CD4-positive, alpha-beta T cell treated with Interferon gamma for 1 hour (primary cell): ENCODE results near the gene KRTAP1-1.
"Not testable (repeated sequence)": the region's sequence is repeated elsewhere in the genome, so short reads cannot be mapped to it uniquely, and the experiment has no call there.

Experiments used
- DNase-seq: peaks from one replicate; pipeline ENCODE4 v3.0.0-alpha.2; 2020

Gene KRTAP1-1

DNA sequence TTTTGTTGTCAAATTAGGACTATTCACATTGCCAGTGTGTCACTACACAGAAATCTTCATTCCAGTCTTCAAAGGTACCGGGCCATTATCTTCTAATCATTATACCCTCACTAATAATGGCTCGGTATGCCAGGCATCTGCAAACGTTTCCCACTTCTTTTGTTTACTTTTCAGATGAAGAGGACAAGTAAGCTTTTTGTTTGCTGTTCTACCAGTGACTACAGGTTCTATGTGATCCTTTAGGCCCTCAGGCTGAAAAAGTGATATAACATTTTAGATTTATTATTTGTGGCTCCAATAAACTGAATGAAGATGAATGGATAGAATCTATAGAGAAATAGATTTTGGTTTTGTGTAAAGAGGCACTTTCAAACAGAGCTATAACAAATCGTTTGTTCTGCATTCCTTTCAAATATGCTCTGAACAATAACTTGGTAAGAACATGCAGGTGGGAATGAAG lies 31.9 kb downstream of the KRTAP1-1 start:
- no peak for DNase-seq

DNA sequence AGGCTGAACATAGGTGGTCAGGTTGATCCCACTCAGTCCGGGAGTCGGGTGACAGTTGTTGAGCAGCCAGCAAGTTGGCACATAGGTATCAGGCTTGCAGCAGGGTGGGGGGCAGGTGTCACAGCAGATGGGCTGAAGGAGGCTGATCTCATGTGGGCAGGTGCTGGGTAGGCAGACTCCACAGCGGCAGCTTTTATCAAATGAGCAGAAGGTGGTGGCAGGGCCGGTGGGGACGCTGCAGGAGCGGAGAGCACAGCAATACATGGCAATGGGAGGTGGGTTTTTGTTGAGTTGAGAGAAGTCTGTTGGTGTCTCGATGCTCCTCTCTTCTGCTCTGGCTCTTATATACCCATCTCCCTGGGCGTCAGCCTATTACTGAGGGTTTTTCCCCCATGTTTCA lies 32.4 kb downstream of the KRTAP1-1 start, which contains the start of gene KRTAP3-1:
KRTAP3-1 (minus strand) TSS at position 318 of the 400 bp plus-strand sequence; CDS start at position 264, 54 bp downstream.
- DNase-seq, result no peak

DNA sequence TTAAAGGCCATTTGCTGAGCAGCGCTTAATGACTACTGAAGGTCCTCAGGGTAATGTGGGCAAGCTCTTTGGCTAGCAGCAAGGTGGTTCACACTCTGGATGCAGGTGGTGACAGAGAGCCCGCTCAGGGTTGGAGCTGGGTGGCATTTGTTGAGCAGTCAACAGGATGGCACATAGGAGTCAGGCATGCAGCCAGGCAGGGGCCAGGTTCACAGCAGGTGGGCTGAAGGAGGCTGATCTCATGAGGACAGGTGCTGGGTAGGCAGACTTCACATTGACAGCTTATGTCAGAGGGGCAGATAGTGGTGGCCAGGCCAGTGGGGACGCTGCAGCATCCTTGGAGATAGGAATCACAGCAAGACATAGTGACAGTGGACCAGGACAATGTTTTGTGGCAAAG lies 36.9 kb downstream of the KRTAP1-1 start:
- no peak for DNase-seq

DNA sequence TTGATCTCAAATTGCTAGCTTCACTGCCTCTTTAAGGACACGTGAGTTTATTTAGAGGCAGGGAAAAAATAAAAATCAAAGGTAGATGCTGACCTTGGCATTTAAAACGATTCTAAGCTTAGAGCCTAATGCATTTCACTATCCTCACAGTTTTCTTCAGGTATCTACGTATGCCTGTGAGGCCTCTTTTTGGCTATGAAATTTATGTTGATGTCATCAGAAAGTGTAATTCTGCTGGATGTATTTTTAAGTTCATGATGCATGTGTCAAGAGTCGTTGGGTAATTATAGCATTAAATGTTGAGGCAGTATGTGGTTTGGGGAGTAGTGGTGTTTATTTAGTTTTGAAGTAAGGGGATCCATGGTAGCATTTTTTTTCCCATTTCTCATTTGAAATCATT lies 37.3 kb downstream of the KRTAP1-1 start:
- DNase-seq, result no peak

DNA sequence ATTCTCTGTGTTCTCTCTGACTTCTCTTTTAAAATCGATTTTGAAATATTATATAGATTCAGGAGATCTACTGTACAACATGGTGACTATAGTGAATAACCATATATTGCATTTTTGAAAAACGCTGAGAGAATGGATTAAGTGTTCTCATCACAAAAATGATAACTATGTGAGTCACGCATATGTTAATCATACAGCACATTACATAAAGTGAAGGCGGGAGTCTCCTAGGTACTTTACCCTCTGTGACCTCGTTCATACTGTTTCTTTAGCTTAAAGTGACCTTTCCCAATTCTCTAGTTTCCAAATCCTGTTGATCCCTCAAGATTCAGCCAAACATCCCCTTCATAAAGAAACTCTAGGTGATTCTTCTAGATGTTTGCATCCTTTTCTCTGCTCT lies 38.4 kb downstream of the KRTAP1-1 start:
- no peak for DNase-seq

DNA sequence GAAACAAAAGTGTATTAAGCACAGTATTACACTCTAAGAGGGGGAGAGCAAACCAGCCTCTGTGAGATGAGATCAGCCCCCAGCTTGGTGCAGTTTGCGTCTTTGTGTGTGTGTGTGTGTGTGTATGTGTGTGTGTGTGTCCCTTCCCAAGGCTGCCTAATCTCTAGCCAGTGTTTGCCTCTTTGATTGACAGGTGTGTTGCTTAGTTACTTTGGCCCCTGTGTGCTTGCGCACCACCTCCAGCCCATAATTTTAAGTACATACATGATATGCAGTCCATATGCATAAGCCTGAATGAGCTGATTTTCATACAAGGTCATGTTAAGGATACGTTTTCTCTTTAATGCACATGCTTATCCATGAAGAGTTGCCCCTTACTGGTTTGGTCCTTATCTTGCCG lies 39.5 kb downstream of the KRTAP1-1 start:
- no peak for DNase-seq

DNA sequence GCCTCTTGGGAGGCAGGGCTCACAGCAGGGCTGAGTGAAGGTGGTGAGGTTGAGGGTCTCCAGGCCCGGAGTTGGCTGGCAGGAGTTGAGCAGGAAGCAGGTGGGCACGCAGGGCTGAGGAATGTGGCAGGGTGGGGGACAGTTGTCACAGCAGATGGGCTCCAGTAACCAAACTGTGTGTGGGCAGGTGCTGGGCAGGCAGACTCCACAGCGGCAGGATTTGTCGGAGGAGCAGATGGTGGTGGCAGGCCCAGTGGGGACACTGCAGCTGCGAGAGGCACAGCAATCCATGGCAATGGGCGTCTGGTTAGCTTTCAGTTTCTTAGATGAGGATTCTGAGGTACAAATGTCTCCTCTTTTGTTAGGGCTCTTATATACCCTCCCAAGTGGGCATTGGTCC lies 41.7 kb downstream of the KRTAP1-1 start, which contains the start of gene KRTAP3-2:
KRTAP3-2 (minus strand) TSS at position 344 of the 400 bp plus-strand sequence; CDS start at position 291, 53 bp downstream.
- DNase-seq, result not testable (repeated sequence)

DNA sequence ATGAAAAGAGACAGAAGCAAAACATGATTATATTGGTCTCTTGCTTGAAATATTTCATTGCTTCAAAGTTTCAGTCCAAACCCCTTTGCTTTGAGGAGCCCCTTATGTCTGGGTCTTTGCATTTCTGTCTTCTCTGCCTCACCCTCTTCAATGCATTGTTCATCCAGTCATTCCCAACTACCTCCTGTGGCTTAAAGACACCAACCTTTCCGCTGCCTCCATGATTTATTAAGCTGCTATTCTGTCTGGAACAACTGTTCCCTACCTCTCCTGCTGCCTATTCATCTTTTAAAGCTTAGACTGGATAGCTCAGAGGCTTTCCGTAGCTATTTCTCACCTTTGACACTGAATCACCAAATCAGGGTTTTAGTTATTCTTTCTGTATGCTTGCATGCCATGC lies 43.9 kb downstream of the KRTAP1-1 start:
- DNase-seq, result no peak

DNA sequence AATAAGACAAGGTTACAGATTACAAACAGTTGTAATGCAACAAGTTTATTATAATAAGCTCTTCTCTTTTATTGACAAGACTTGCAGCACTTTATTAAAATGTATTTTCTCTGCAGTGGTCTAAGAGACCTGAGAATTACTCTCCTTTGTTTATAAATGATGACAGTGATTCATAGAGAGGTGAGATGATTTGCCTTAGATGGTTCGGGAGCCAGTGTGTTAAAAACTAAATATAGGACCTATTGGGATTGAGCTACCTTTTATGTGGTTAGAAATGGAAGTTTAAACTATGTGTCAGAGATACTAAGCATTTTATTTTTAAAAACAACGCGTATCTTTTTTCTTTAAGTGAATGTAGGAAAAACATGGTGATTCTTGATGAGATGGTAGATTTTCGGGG lies 44.4 kb downstream of the KRTAP1-1 start:
- no peak for DNase-seq

DNA sequence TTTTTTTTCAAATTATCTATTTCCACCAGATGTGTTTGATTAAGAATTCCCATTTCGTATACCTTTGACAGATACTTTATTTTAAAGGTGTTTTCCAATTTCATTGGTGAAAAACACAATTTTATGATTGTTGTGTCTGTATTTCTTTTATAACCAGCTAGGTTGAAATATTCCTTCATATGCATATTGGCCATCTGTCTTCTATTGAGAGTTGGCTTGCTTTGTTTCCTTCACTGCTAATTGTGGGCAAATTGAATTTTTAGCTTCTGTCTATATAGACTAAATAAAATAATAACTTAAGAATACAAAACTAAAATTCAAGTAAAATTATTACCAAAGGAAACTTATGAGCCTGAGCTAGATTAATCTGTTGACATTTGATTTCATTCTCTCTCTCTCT lies 46.1 kb downstream of the KRTAP1-1 start:
- DNase-seq, result no peak

DNA sequence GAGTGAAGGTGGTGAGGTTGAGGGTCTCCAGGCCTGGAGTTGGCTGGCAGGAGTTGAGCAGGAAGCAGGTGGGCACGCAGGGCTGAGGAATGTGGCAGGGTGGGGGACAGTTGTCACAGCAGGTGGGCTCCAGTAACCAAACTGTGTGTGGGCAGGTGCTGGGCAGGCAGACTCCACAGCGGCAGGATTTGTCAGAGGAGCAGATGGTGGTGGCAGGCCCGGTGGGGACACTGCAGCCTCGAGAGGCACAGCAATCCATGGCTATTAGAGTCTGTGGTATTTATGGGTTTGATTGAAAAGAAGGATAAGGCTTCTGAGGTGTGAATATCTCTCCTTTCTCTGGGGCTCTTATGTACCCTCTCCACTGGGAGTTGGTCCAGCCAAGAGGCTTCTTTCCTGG lies 47.4 kb downstream of the KRTAP1-1 start, which contains the start of gene KRTAP3-3:
KRTAP3-3 (minus strand) TSS at position 326 of the 400 bp plus-strand sequence; CDS start at position 259, 67 bp downstream.
- no peak for DNase-seq

DNA sequence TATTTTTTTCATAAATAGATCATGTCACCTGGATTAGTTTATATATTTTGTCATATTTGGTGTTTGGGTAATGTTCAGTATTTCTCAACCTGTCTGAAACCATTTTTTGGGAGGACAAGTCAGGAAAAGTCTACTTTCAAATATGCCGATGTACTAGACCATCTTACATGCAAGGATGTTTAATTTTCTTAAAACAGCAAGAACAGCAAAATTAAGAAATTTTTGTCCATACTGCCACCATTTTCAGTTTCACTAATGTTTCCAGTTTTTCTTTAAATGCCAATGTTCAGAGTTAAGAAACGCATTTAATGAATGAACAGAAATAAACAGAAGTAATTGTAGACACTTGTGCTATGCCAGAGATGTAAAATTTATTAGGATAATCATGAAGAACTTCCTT lies 48.2 kb downstream of the KRTAP1-1 start:
- DNase-seq, result no peak

DNA sequence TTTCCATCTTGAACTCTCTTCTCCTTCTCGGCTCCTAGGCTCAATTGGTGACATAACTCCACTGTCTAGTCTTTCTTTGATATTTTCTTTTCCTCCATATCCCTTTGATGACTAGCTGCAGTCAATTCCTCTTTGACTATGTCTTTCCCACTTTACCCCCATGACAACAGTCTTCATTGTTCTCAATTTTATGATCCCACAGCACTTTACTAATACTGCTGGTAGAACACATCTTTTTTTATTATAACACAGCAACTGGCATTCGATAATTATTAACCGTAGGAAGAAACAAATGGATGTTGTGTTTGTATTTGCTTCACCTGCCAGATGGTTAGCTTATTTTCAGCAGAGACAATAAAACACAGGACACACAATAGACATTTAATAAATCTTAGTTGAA lies 48.6 kb downstream of the KRTAP1-1 start:
- DNase-seq, result no peak
